Loucy (cell line): Measurements from ENCODE around the gene AQP1.

Experiments used
- EZH2phosphoT487 ChIP-seq: fragments of 200-600 bp; IDR thresholded peaks from 2 replicates; pipeline ENCODE4 v1.6.1; 2018; ENCODE audit warnings: antibody characterized with exemption, mild to moderate bottlenecking, moderate library complexity, borderline replicate concordance
- TF ChIP-seq, protein P1 (sequence below): fragments of 200-600 bp; sonication (generic); conservative IDR thresholded peaks from 2 replicates; pipeline ENCODE4 v1.5.1; 2014; ENCODE audit warnings: mild to moderate bottlenecking, antibody characterized with exemption, low read length

DNA sequence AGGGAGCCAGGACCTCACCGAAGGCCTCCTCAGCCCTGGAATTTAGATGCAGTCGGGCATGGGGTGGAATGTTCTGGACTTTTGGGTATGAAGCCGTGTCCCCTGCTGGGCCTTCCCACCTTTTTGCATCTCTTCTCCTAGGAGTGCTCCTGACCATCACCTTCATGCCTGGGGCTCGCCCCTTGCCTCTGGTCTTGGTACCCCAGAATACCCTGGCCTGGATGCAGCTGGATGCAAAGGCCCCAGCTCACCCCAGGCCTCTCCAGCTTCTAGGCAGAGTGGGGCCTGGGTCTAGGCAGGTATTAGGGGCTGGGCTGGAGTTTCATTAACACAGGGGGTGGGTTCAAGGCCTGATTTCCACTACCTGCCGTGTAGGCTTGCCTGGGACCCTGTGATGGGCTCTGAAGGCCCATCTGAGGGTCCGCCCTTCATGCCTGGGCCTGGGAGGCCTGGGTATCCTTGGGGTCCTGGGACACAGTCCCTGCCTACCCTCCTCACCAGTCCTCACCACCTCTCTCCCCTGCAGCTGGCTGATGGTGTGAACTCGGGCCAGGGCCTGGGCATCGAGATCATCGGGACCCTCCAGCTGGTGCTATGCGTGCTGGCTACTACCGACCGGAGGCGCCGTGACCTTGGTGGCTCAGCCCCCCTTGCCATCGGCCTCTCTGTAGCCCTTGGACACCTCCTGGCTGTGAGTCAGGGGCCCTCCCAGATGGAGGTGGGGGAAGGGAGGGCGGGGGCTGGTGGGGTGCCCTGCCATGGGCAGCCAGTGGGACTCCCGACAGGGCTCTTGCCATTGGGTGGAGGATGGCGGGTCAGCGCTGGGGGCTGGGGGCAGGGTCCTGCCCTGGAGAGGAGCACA, 10.1 kb downstream of the AQP1 start:
- no peak for TF ChIP-seq EZH2phosphoT487
- TF ChIP-seq, protein P1, sequence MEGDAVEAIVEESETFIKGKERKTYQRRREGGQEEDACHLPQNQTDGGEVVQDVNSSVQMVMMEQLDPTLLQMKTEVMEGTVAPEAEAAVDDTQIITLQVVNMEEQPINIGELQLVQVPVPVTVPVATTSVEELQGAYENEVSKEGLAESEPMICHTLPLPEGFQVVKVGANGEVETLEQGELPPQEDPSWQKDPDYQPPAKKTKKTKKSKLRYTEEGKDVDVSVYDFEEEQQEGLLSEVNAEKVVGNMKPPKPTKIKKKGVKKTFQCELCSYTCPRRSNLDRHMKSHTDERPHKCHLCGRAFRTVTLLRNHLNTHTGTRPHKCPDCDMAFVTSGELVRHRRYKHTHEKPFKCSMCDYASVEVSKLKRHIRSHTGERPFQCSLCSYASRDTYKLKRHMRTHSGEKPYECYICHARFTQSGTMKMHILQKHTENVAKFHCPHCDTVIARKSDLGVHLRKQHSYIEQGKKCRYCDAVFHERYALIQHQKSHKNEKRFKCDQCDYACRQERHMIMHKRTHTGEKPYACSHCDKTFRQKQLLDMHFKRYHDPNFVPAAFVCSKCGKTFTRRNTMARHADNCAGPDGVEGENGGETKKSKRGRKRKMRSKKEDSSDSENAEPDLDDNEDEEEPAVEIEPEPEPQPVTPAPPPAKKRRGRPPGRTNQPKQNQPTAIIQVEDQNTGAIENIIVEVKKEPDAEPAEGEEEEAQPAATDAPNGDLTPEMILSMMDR, result no peak
